NCI-H526 treated with DMSO at 0.1 percent for 48 hours (cell line): ENCODE results near the gene ZNF485.
A peak's percentile ranks its signal among the peaks of the same experiment; 100 is the strongest.
"Not testable (repeated sequence)": the region's sequence is repeated elsewhere in the genome, so short reads cannot be mapped to it uniquely, and the experiment has no call there.

Experiments
- DNase-seq: peaks from one replicate; lab custom pipeline; 2025; lab: John Stamatoyannopoulos, UW

Gene ZNF485

GRCh38 chr10:43605850-43606322 is 352 bp upstream of the ZNF485 start:
- no peak for DNase-seq

DNA sequence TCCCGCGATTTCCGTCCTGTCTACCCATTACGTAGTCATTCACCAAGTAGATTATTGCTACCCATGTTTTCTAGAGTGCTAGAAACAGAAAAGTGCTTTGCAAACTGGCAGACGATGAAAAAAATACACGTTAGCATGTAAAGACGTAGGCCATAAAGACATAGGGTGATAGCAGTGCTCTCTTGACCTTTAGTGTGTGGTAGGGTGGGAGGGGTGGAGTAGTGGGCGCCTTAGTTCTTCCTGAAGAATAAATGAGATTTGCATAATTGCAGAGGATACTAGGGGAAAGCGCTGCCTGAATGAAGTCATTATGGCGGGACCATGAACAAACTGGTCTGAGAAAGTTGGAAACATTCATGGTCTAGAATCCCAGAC is 948 bp downstream of the ZNF485 start:
- no peak for DNase-seq

DNA sequence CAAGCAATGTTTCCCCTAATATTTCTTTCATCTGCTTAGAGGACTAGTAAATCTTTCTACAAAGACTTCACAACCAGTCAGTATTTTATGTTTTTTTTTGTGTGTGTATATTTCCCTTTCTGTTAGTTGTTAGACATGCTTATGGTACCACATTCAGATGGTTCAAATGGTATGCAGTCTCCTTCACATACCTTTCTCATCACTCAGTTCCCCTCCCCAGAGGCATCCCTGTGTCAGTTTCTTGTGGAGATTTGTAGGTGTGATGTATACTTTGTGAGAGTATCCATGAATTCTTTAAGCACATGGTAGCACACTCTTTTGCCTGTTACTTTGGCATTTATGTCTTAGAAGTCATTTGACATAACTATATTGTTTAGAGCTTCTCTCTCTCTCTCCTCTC is 4.4 kb downstream of the ZNF485 start:
- no peak for DNase-seq

- no peak for DNase-seq
Observed at GRCh38 chr10:43616697-43617370, 10.6 kb downstream of the ZNF485 start.

DNA sequence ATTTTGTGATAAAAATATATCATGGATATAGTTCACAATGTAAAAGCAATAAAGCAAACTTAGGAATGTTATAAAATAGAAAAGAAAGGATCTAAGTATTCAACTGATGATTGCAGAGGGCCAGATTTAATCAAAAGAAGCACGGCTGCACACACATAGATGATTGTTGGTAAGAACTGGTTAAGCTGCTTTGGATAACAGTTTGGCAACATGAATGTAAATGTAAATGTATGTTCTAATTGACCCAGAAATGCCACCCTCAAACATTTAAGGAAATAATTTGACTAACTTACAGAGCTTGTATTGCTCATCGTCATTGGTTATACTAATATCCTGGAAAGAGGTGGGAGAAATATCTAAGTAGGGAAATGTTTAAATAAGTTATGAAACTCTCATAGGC is 13.1 kb downstream of the ZNF485 start:
- DNase-seq = no peak

DNA sequence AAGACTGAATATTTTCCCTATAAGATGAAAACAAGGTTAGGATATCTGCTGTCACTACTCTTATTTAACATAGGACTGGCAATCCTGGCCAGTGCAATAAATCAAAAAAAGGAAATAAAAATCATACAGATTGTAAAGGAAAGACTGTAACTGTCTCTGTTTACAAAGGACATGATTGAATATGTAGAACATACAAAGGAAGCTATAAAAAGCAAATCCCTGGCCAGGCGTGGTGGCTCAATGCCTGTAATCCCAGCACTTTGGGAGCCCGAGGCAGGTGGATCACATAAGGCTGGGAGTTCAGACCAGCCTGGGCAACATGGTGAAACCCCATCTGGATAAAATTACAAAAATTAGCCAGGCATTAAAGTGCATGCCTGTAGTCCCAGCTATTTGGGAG is 15.8 kb downstream of the ZNF485 start:
- no peak for DNase-seq

- no peak for DNase-seq
Observed at GRCh38 chr10:43623351-43623750, 17.1 kb downstream of the ZNF485 start.

DNA sequence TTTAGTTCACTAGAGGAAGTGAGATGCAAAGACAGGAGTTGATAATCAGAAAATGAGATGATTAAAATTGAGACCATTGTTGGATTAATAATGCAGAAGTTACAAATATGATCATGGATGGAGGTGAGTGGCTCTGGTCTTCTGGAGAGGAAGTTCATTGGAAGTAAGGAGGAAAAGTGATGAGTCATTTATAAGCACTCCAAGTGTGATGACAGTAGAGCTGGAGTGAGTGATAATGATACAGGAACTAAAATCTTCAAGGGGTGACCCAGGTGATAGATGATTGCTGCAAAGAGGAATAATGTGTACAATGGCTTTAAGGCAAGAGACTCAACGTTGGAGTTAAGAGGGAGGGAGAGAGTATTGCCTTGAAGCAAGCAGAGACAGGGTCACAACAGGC is 21.7 kb downstream of the ZNF485 start:
- DNase-seq = no peak

- no peak for DNase-seq
Observed at GRCh38 chr10:43628956-43629355, 22.7 kb downstream of the ZNF485 start.

GRCh38 chr10:43635816-43636215 is 29.6 kb downstream of the ZNF485 start:
- DNase-seq = not testable (repeated sequence)

DNA sequence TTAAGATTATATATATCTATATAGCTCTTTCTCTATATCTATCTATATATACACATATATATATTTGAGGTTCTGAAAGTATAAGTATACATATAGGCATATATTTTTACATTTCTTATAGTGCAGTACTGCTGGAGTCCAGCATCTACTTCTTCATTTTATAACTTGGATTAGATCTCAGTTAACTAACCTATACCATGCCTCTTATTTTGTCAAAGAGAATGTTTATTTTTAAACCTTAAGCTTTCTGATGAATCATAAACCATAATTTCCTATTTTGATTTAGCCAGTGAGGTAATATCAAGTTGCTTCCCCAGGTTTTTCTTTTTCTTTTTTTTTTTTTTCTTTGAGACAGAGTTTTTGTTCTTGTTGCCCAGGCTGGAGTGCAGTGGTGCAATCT is 34.4 kb downstream of the ZNF485 start:
- DNase-seq = no peak

DNA sequence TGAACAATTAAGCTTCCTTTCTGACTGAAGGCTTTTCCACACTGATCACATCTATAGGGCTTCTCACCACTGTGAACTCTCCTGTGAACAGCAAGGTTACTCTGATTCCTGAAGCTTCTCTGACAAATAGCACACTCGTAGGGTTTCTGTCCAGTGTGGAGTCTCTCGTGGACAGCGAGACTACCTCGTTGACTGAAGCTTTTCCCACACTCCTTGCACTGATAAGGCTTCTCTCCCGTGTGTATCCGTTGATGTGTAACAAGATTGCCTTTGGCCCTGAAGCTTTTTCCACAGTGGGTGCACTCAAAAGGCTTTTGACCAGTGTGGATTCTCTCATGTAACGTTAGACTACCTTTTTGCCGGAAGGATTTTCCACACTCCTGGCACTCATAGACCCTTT is 38.0 kb downstream of the ZNF485 start:
- no peak for DNase-seq

GRCh38 chr10:43645866-43646265 is 39.6 kb downstream of the ZNF485 start:
- DNase-seq = no peak

- DNase-seq = no peak
Observed at GRCh38 chr10:43647576-43647975, 41.3 kb downstream of the ZNF485 start.

- no peak for DNase-seq
Observed at GRCh38 chr10:43648095-43648397, 41.8 kb downstream of the ZNF485 start.

GRCh38 chr10:43648398-43649184 is 42.4 kb downstream of the ZNF485 start, which contains the start of gene ZNF32:
Gene ZNF32 (minus strand): TSS chr10:43648881. CDS start chr10:43646133, 2,748 bp downstream.
- DNase-seq = peak; percentile 21

GRCh38 chr10:43649185-43649523 is 42.9 kb downstream of the ZNF485 start:
- DNase-seq = no peak

GRCh38 chr10:43653746-43654145 is 47.5 kb downstream of the ZNF485 start:
- DNase-seq = no peak

GRCh38 chr10:43655311-43655710 is 49.1 kb downstream of the ZNF485 start:
- DNase-seq = no peak

- no peak for DNase-seq
Observed at GRCh38 chr10:43658227-43658626, 52.0 kb downstream of the ZNF485 start.

DNA sequence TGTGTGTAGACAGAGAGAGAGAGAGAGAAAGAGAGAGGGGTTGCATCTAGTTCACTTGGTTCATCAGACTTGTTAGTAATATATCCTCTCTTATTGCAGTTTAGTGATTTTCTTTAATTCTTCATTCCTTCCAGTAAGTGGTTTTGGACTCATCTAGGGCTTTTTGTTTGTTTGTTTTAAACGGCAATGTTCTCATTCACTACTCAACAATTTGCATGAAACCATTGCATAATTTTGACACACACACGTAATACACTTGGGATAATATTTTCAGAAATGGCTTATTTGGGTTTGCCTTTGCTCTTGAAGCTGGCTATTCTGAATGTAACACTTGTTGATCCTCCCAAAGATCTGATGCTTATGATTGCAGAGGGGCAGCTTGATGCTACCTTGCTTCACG is 58.8 kb downstream of the ZNF485 start:
- no peak for DNase-seq

DNA sequence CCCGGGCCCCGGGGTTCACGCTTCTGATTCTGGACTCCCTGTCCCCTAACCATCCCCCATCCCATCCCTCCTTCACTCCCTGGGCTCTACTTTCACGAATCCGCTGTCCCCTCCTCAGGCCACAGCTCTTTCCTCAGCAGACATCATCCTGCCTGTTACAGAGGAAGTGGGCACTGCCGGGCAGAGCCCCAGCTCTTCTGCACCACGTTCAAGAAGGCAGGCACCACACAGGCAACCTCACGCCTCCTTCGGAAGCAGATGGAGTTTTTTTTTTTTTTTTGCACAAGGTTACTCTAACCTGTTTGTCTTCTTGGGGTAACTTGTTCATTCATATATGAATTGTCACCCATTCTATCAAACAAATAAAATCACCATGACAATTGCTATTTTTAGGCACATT is 60.3 kb downstream of the ZNF485 start:
- no peak for DNase-seq

DNA sequence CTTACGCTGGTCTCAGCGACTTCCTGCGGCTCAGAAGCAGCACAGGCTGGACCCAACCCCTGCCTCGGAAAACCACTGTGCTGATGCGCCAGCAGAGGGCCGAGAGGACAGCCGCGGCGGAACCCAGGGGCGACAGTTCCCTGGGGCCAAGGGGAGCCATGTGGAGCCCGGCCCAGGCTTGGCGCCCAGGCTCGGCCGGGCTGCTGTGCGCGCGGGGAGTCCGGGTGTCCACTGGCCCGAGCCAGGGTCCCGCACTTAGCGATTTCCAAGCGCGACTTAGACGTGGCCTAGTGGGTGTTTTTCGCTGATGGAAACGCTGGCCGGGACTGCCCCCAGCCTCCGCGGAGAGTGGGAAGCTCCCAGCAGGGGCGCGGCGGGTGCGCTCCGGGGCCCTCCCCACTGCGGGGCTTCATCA is 61.1 kb downstream of the ZNF485 start:
- DNase-seq = no peak
